ENCODE results near the gene AMOTL1. TPM values are rescaled to one million over a fixed set of nuclear protein-coding genes. Genes with fewer than 3 reads are reported as not detected.

AMOTL1 gene
- total and polyA plus RNA-seq, 2 donors (not counting 3 experiments of a cell fraction or from before 2014, with no cell fraction given): 12.5 to 37.8 TPM

DNA sequence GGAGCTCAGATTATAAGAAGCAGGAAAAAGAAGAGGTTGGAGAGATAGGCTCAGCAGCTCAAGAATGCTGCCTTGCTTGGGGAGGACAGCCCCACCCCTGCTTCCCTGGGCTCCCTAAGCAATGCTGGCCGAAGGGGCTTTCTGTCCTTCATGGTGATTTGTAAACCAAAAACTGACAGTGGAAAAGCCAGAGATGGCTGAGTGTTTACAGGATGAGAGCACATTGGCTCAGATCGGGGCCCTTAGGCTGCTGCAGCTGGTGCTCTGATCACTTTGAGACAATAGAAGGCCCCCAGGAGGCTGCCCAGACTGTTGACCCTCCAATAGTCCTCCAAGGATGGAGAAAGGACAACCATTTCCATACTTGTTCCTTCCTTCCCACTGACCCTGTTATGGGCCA, 28.8 kb upstream of the AMOTL1 start:
- CTCF ChIA-PET: interaction anchor here (1.1 to 3.0 kb wide), 3 partner anchors 29 to 116 kb away, joined by 5 to 26 read pairs (median 5); partner anchors contain the start of gene AMOTL1
- Histone ChIP-seq H4K20me1 (replicated peaks; ENCODE audit: control insufficient read depth, extremely low read depth, insufficient read depth, low read length) (no peaks in the 10 kb centered on the region), H3K4me3 (replicated peaks in 1 of 3; ENCODE audit: insufficient read depth in 1 of 3, low read depth in 1 of 3, low read length in 3 of 3) (no peak overlapping the region), H3K36me3 (ENCODE audit: control insufficient read depth in 2 of 2, extremely low read depth in 1 of 2, insufficient read depth in 2 of 2, low read length in 2 of 2) (no peaks in the 10 kb centered on the region), H2AFZ (ENCODE audit: low read depth, low read length) (no peak overlapping the region), H3K9ac (replicated peaks; ENCODE audit: extremely low read depth, insufficient read depth, low read length) (no peak overlapping the region), H3K27ac (ENCODE audit: insufficient read depth, low read depth, low read length) (no peak overlapping the region), H3K27me3 (ENCODE audit: control insufficient read depth in 2 of 2, insufficient read depth in 2 of 2, low read length in 2 of 2) (no peaks in the 10 kb centered on the region), H3K9me1 (replicated peaks; ENCODE audit: control insufficient read depth, extremely low read depth, insufficient read depth, low read length) (no peaks in the 10 kb centered on the region), H3K4me2 (ENCODE audit: insufficient read depth, low read length) (no peak overlapping the region), H3K9me3 (replicated peaks; ENCODE audit: control insufficient read depth, insufficient read depth, low read length) (no peaks in the 10 kb centered on the region), H3K79me2 (ENCODE audit: control insufficient read depth, insufficient read depth, low read length) (no peaks in the 10 kb centered on the region), H3K4me1 (ENCODE audit: control insufficient read depth, extremely low read depth, insufficient read depth, low read length) (peaks cover 31% of the 10 kb centered on the region)
- no peak for DNase-seq (ENCODE audit: low read depth, low spot score)
- no TSS peak for BruUV-seq (replicated peaks)
- TF ChIP-seq POLR2AphosphoS5 (IDR thresholded peaks at IDR 0.05; ENCODE audit: insufficient read depth, low read depth, low read length) (no peak), GATA2 (IDR thresholded peaks at IDR 0.05; ENCODE audit: insufficient read depth, insufficient read length, low read depth, low read length) (no peak), EZH2 (IDR thresholded peaks at IDR 0.05; ENCODE audit: borderline replicate concordance, low read depth, low read length, severe bottlenecking) (no peak), MYC (IDR thresholded peaks at IDR 0.05; ENCODE audit: low read depth, low read length) (no peak), POLR2A (IDR thresholded peaks at IDR 0.05; ENCODE audit: low read depth, low read length) (no peak), JUN (IDR thresholded peaks at IDR 0.05; ENCODE audit: borderline replicate concordance, insufficient read depth, insufficient read length, low read depth) (no peak)
- TF ChIP-seq, protein P1, sequence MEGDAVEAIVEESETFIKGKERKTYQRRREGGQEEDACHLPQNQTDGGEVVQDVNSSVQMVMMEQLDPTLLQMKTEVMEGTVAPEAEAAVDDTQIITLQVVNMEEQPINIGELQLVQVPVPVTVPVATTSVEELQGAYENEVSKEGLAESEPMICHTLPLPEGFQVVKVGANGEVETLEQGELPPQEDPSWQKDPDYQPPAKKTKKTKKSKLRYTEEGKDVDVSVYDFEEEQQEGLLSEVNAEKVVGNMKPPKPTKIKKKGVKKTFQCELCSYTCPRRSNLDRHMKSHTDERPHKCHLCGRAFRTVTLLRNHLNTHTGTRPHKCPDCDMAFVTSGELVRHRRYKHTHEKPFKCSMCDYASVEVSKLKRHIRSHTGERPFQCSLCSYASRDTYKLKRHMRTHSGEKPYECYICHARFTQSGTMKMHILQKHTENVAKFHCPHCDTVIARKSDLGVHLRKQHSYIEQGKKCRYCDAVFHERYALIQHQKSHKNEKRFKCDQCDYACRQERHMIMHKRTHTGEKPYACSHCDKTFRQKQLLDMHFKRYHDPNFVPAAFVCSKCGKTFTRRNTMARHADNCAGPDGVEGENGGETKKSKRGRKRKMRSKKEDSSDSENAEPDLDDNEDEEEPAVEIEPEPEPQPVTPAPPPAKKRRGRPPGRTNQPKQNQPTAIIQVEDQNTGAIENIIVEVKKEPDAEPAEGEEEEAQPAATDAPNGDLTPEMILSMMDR (IDR thresholded peaks at IDR 0.05; ENCODE audit: extremely low read depth in 1 of 2, insufficient read depth in 1 of 2, low read depth in 1 of 2, low read length in 2 of 2): no peak
- TF ChIP-seq, protein P2, sequence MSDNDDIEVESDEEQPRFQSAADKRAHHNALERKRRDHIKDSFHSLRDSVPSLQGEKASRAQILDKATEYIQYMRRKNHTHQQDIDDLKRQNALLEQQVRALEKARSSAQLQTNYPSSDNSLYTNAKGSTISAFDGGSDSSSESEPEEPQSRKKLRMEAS (IDR thresholded peaks at IDR 0.05; ENCODE audit: insufficient read depth, insufficient read length): no peak
- POLR2A ChIA-PET: interaction anchor here (0.5 kb wide), 1 partner anchor 106 kb away, joined by 4 read pairs; no protein-coding TSS in a partner anchor
- intact Hi-C loops (cut with micrococcal nuclease) (no loop called here), dilution Hi-C loops (cut with MboI; ENCODE audit: extremely low pct_ligation_motif_present, low sequenced_read_pairs) (no loop called here)
- FAIRE-seq: no peak

All from endothelial cell of umbilical vein (primary cell).